Umbilical cord (tissue), 2 donors: ENCODE results near the gene GNG8. TPM values are rescaled to one million over a fixed set of nuclear protein-coding genes. Genes with fewer than 3 reads are reported as not detected.

ENCODE experiments used
- DNase-seq: peaks from one replicate; pipeline ENCODE4 v3.0.0-alpha.2; 2015; ENCODE audit warnings: low spot score
- total RNA-seq: library from RNA; depleted of rRNA; stranded (reverse); fragments of >200 nt; gene quantifications from one replicate; pipeline ENCODE4 v1.2.3, GENCODE V29; 2014; ENCODE audit warnings: low replicate concordance; ENCODE audit not compliant: insufficient read depth

GNG8 gene
- not detected for total RNA-seq

- DNase-seq, result no peak
Observed at GRCh38 chr19:46635920-46636761, at the start of gene GNG8. Gene GNG8, minus strand, starts transcription at chr19:46636202. Its CDS starts 1,520 bp downstream, at chr19:46634682.

GRCh38 chr19:46685189-46685588 lies 49.2 kb upstream of the GNG8 start:
- DNase-seq, result no peak

- DNase-seq, result no peak
Observed at GRCh38 chr19:46678110-46678732, 42.2 kb upstream of the GNG8 start.

- no peak for DNase-seq
Observed at GRCh38 chr19:46674416-46675178, 38.6 kb upstream of the GNG8 start.

GRCh38 chr19:46670813-46671212 lies 34.8 kb upstream of the GNG8 start:
- DNase-seq, result no peak

GRCh38 chr19:46668662-46669061 lies 32.7 kb upstream of the GNG8 start:
- no peak for DNase-seq

GRCh38 chr19:46665072-46665471 lies 29.1 kb upstream of the GNG8 start:
- DNase-seq, result no peak

- peak; percentile 91 for DNase-seq
Observed at GRCh38 chr19:46661735-46662592, 26.0 kb upstream of the GNG8 start.

- DNase-seq, result peak; percentile 100
Observed at GRCh38 chr19:46661020-46661731, 25.2 kb upstream of the GNG8 start, which contains the start of gene DACT3. Gene DACT3, minus strand, starts transcription at chr19:46661182. Its CDS starts 118 bp downstream, at chr19:46661064.

GRCh38 chr19:46660551-46661019 lies 24.6 kb upstream of the GNG8 start:
- peak; percentile 52 for DNase-seq

GRCh38 chr19:46660008-46660517 lies 24.1 kb upstream of the GNG8 start:
- DNase-seq, result peak; percentile 85

GRCh38 chr19:46659151-46660007 lies 23.4 kb upstream of the GNG8 start:
- DNase-seq, result peak; percentile 73

GRCh38 chr19:46656541-46656940 lies 20.5 kb upstream of the GNG8 start:
- no peak for DNase-seq

- DNase-seq, result peak; percentile 36
Observed at GRCh38 chr19:46654621-46655152, 18.7 kb upstream of the GNG8 start.

- DNase-seq, result no peak
Observed at GRCh38 chr19:46650445-46650844, 14.4 kb upstream of the GNG8 start.

GRCh38 chr19:46648961-46649960 lies 13.3 kb upstream of the GNG8 start:
- DNase-seq, result no peak
